Stimulated activated effector memory CD8-positive, alpha-beta T cell treated with anti-CD3 and anti-CD28 coated beads, Interleukin-12 subunit alpha, Interleukin-12 subunit beta, amount 100 ng/mL, for 72 hours (primary cell): ENCODE measurements around the gene PCDHA1.
"Not testable (repeated sequence)": the region's sequence is repeated elsewhere in the genome, so short reads cannot be mapped to it uniquely, and the experiment has no call there.

ENCODE experiments used
- ATAC-seq: fragments of 150-1000 bp; cut with Tn5 transposase; 2 replicates; pipeline ENCODE4 v1.10.0; 2021
- DNase-seq, 2 donors: peaks; one replicate each; pipeline ENCODE4 v3.0.0; 2021 to 2022; ENCODE audit warnings: low spot score in 2 of 2
- H3K27ac Mint-ChIP-seq: one replicate; pipeline ENCODE4 v1.8.0; 2022; ENCODE audit warnings: mild to moderate bottlenecking, mixed read lengths
- H3K36me3 Mint-ChIP-seq: one replicate; pipeline ENCODE4 v1.8.0; 2022; ENCODE audit warnings: mild to moderate bottlenecking, mixed read lengths
- H3K4me1 Mint-ChIP-seq: one replicate; pipeline ENCODE4 v1.8.0; 2022; ENCODE audit warnings: mixed read lengths
- H3K4me3 Mint-ChIP-seq: one replicate; pipeline ENCODE4 v1.8.0; 2022; ENCODE audit warnings: mild to moderate bottlenecking, mixed read lengths
- H3K9me3 Mint-ChIP-seq: one replicate; pipeline ENCODE4 v1.8.0; 2022; ENCODE audit warnings: mixed read lengths

PCDHA1 gene

DNA sequence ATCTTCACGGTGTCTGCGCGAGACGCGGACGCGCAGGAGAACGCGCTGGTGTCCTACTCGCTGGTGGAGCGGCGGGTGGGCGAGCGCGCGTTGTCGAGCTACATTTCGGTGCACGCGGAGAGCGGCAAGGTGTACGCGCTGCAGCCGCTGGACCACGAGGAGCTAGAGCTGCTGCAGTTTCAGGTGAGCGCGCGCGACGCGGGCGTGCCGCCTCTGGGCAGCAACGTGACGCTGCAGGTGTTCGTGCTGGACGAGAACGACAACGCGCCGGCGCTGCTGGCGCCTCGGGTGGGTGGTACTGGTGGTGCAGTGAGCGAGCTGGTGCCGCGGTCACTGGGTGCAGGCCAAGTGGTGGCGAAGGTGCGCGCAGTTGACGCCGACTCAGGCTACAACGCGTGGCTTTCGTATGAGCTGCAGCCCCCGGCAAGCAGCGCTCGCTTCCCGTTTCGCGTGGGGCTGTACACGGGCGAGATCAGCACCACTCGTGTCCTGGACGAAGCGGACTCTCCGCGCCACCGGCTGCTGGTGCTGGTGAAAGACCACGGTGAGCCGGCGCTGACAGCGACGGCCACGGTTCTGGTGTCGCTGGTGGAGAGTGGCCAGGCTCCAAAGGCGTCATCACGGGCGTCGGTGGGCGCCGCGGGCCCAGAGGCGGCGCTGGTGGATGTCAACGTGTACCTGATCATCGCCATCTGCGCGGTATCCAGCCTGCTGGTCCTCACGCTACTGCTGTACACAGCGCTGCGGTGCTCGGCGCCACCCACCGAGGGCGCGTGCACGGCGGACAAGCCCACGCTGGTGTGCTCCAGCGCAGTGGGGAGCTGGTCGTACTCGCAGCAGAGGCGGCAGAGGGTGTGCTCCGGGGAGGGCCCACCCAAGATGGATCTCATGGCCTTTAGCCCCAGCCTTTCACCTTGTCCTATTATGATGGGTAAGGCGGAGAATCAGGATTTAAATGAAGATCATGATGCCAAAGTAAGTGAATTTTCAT is 43.9 kb downstream of the PCDHA1 start:
- not testable (repeated sequence) for H3K4me3 Mint-ChIP-seq, H3K9me3 Mint-ChIP-seq, H3K27ac Mint-ChIP-seq, H3K36me3 Mint-ChIP-seq, ATAC-seq, DNase-seq, H3K4me1 Mint-ChIP-seq

DNA sequence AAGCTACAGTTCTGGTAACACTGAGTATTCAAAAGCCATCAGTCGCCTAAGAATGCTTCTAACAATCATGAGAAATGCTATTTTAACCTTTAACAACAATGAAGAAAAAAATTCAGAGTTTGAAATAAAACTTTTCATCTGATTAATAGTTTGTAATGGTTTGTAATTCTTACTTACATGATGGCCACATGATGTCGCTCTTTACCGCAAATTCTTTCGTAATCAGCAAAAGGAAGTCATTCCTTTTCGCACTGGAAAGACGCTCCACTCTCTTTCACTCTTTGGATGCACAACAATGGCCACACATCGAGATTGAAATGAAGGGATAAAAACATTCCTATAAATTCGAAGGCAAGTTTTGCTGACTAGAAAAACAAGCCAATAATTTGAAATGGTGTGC is 48.1 kb downstream of the PCDHA1 start, which contains the start of gene PCDHA7:
PCDHA7 (plus strand) TSS at position 277 of the 400 bp plus-strand sequence; CDS start at position 392, 115 bp downstream.
- H3K9me3 Mint-ChIP-seq, result peaks cover 5% of the 10 kb centered on the region
- no peak for DNase-seq
- no peak for ATAC-seq
- no peak within 1 kb of the TSS for H3K27ac Mint-ChIP-seq
- no peaks in the 10 kb centered on the region for H3K4me1 Mint-ChIP-seq
- no peak within 1 kb of the TSS for H3K4me3 Mint-ChIP-seq
- no peaks in the 10 kb centered on the region for H3K36me3 Mint-ChIP-seq

DNA sequence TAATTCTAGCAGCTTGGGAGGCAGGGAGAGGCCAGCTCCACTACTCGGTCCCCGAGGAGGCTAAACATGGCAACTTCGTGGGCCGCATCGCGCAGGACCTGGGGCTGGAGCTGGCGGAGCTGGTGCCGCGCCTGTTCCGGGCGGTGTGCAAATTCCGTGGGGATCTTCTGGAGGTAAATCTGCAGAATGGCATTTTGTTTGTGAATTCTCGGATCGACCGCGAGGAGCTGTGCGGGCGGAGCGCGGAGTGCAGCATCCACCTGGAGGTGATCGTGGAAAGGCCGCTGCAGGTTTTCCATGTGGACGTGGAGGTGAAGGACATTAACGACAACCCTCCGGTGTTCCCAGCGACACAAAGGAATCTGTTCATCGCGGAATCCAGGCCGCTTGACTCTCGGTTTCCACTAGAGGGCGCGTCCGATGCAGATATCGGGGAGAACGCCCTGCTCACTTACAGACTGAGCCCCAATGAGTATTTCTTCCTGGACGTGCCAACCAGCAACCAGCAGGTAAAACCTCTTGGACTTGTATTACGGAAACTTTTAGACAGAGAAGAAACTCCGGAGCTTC is 48.6 kb downstream of the PCDHA1 start:
- not testable (repeated sequence) for H3K4me3 Mint-ChIP-seq, ATAC-seq, DNase-seq, H3K36me3 Mint-ChIP-seq, H3K4me1 Mint-ChIP-seq, H3K27ac Mint-ChIP-seq, H3K9me3 Mint-ChIP-seq

DNA sequence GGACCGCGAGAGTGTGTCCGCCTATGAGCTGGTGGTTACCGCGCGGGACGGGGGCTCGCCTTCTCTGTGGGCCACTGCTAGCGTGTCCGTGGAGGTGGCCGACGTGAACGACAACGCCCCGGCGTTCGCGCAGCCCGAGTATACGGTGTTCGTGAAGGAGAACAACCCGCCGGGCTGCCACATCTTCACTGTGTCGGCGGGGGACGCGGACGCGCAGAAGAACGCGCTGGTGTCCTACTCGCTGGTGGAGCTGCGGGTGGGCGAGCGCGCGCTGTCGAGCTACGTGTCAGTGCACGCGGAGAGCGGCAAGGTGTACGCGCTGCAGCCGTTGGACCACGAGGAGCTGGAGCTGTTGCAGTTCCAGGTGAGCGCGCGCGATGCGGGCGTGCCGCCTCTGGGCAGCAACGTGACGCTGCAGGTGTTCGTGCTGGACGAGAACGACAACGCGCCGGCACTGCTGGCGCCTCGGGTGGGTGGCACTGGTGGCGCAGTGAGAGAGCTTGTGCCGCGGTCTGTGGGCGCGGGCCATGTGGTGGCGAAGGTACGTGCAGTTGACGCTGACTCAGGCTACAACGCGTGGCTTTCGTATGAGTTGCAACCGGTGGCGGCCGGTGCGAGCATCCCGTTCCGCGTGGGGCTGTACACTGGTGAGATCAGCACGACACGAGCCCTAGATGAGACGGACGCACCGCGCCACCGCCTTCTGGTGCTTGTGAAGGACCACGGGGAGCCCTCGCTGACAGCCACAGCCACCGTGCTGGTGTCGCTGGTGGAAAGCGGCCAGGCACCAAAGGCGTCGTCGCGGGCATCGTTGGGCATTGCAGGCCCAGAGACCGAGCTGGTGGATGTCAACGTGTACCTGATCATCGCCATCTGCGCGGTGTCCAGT is 49.9 kb downstream of the PCDHA1 start:
- DNase-seq (no peak), ATAC-seq (no peak)
- H3K4me3 Mint-ChIP-seq, result no peak overlapping the region
- H3K4me1 Mint-ChIP-seq, result no peaks in the 10 kb centered on the region
- H3K27ac Mint-ChIP-seq, result no peak overlapping the region
- H3K36me3 Mint-ChIP-seq, result no peaks in the 10 kb centered on the region
- H3K9me3 Mint-ChIP-seq, result peaks cover 5% of the 10 kb centered on the region

DNA sequence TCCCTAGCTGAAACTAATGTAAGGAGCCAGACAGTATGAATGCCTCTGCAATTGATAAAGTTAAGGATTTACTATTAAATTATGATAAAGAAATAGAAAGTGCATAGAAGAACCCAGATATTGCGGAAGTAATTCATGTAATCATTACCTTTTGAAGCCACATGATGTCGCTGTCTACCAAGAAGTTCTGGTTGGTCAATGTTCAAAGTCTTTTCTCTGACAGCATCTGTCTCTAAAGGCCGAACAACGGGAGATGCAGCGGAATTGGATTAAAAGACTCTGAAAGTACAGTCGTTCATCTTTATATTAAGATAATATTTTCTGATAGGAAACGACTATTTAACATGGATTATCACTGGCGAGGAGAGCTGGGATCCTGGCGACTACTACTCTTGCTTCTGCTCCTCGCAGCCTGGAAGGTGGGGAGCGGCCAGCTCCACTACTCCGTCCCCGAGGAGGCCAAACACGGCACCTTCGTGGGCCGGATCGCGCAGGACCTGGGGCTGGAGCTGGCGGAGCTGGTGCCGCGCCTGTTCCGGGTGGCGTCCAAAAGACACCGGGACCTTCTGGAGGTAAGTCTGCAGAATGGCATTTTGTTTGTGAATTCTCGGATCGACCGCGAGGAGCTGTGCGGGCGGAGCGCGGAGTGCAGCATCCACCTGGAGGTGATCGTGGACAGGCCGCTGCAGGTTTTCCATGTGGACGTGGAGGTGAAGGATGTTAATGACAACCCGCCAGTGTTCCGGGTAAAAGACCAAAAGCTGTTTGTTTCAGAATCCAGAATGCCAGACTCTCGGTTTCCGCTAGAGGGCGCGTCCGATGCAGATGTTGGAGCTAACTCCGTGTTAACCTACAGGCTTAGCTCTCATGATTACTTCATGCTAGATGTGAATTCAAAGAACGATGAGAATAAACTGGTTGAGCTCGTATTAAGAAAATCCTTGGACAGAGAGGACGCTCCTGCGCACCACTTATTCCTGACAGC is 55.3 kb downstream of the PCDHA1 start, which contains the start of gene PCDHA8:
PCDHA8 (plus strand) TSS at position 210 of the 985 bp plus-strand sequence; CDS start at position 345, 135 bp downstream.
- H3K4me1 Mint-ChIP-seq, result no peaks in the 10 kb centered on the region
- ATAC-seq (no peak), DNase-seq (no peak)
- H3K27ac Mint-ChIP-seq, result no peak within 1 kb of the TSS
- H3K4me3 Mint-ChIP-seq, result no peak within 1 kb of the TSS
- no peaks in the 10 kb centered on the region for H3K36me3 Mint-ChIP-seq
- H3K9me3 Mint-ChIP-seq, result peaks cover 5% of the 10 kb centered on the region

DNA sequence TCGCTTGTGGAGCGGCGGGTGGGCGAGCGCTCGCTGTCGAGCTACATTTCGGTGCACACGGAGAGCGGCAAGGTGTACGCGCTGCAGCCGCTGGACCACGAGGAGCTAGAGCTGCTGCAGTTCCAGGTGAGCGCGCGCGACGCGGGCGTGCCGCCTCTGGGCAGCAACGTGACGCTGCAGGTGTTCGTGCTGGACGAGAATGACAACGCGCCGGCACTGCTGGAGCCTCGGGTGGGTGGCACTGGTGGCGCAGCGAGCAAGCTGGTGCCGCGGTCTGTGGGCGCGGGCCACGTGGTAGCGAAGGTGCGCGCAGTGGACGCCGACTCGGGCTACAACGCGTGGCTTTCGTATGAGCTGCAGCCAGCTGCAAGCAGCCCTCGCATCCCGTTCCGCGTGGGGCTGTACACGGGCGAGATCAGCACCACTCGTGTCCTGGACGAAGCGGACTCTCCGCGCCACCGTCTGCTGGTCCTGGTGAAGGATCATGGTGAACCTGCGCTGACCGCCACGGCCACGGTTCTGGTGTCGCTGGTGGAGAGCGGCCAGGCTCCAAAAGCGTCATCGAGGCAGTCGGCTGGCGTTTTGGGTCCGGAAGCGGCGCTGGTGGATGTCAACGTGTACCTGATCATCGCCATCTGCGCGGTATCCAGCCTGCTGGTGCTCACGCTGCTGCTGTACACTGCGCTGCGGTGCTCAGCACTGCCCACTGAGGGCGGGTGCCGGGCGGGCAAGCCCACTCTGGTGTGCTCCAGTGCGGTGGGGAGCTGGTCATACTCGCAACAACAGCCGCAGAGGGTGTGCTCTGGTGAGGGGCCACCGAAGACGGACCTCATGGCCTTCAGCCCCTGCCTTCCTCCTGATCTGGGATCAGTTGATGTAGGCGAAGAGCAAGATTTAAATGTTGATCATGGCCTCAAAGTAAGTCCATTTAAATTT is 57.1 kb downstream of the PCDHA1 start:
- DNase-seq, result no peak
- H3K9me3 Mint-ChIP-seq, result peaks cover 3% of the 10 kb centered on the region
- H3K4me1 Mint-ChIP-seq, result no peaks in the 10 kb centered on the region
- H3K27ac Mint-ChIP-seq, result no peak overlapping the region
- no peak overlapping the region for H3K4me3 Mint-ChIP-seq
- no peaks in the 10 kb centered on the region for H3K36me3 Mint-ChIP-seq
- ATAC-seq, result no peak

DNA sequence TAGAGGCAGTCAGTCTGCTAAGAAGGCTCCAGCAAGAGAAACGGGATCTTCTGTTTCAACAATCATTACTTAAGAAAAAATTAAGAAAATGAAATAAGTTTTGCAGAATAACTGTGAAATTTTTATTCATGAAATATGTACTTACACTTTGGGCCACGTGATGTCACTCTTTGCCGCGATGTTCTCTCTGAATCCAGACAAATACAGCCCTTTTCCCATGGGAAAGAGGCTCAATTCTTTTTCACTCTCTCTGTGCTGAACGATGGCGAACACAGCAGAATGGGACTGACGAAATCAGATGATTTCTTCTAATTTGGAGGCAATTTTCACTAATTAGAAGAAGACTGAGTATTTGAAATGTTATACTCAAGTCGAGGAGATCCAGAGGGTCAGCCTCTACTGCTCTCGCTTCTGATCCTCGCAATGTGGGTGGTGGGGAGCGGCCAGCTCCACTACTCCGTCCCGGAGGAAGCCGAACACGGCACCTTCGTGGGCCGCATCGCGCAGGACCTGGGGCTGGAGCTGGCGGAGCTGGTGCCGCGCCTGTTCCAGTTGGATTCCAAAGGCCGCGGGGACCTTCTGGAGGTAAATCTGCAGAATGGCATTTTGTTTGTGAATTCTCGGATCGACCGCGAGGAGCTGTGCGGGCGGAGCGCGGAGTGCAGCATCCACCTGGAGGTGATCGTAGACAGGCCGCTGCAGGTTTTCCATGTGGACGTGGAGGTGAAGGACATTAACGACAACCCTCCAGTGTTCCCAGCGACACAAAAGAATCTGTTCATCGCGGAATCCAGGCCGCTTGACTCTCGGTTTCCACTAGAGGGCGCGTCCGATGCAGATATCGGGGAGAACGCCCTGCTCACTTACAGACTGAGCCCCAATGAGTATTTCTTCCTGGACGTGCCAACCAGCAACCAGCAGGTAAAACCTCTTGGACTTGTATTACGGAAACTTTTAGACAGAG is 62.5 kb downstream of the PCDHA1 start, which contains the start of gene PCDHA9:
PCDHA9 (plus strand) TSS at position 244 of the 964 bp plus-strand sequence; CDS start at position 358, 114 bp downstream.
- not testable (repeated sequence) for H3K27ac Mint-ChIP-seq, H3K4me3 Mint-ChIP-seq, DNase-seq, H3K4me1 Mint-ChIP-seq, H3K36me3 Mint-ChIP-seq, ATAC-seq, H3K9me3 Mint-ChIP-seq

DNA sequence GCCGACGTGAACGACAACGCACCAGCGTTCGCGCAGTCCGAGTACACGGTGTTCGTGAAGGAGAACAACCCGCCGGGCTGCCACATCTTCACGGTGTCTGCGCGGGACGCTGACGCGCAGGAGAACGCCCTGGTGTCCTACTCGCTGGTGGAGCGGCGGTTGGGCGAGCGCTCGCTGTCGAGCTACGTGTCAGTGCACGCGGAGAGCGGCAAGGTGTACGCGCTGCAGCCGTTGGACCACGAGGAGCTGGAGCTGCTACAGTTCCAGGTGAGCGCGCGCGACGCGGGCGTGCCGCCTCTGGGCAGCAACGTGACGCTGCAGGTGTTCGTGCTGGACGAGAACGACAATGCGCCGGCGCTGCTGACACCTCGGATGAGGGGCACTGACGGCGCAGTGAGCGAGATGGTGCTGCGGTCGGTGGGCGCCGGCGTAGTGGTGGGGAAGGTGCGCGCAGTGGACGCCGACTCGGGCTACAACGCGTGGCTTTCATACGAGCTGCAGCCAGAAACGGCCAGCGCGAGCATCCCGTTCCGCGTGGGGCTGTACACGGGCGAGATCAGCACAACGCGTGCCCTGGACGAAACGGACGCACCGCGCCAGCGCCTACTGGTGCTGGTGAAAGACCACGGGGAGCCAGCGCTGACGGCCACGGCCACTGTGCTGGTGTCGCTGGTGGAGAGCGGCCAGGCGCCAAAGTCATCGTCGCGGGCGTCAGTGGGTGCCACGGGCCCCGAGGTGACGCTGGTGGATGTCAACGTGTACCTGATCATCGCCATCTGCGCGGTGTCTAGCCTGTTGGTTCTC is 64.1 kb downstream of the PCDHA1 start:
- H3K4me3 Mint-ChIP-seq, H3K9me3 Mint-ChIP-seq, ATAC-seq, H3K36me3 Mint-ChIP-seq, H3K27ac Mint-ChIP-seq, DNase-seq, H3K4me1 Mint-ChIP-seq: not testable (repeated sequence)

DNA sequence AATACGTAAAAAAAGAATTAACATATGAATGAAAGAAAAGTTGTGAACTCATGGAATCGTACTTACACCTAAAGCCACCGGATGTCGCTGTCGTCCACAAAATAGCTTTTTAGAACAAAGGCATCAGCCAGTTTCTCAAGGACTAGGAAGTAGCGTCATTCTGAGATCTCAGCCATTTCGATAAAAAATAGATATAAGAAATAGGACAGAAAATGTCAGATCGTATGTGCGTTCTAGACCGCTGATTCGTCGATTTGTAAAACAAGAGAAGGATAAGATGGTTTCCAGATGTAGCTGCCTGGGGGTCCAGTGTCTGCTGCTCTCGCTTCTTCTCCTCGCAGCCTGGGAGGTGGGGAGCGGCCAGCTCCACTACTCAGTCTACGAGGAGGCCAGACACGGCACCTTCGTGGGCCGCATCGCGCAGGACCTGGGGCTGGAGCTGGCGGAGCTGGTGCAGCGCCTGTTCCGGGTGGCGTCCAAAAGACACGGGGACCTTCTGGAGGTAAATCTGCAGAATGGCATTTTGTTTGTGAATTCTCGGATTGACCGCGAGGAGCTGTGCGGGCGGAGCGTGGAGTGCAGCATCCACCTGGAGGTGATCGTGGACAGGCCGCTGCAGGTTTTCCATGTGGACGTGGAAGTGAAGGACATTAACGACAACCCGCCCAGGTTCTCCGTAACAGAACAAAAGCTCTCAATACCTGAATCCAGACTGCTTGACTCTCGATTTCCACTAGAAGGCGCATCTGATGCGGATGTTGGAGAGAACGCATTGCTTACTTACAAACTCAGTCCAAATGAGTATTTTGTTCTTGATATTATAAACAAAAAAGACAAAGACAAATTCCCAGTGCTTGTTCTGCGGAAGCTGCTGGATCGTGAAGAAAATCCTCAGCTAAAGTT is 70.1 kb downstream of the PCDHA1 start, which contains the start of gene PCDHA10:
PCDHA10 (plus strand) TSS at position 126 of the 903 bp plus-strand sequence; CDS start at position 278, 152 bp downstream.
- ATAC-seq (no peak), DNase-seq (no peak)
- H3K36me3 Mint-ChIP-seq, result no peaks in the 10 kb centered on the region
- no peaks in the 10 kb centered on the region for H3K4me1 Mint-ChIP-seq
- H3K27ac Mint-ChIP-seq, result no peak within 1 kb of the TSS
- H3K9me3 Mint-ChIP-seq, result no peaks in the 10 kb centered on the region
- H3K4me3 Mint-ChIP-seq, result no peak within 1 kb of the TSS

DNA sequence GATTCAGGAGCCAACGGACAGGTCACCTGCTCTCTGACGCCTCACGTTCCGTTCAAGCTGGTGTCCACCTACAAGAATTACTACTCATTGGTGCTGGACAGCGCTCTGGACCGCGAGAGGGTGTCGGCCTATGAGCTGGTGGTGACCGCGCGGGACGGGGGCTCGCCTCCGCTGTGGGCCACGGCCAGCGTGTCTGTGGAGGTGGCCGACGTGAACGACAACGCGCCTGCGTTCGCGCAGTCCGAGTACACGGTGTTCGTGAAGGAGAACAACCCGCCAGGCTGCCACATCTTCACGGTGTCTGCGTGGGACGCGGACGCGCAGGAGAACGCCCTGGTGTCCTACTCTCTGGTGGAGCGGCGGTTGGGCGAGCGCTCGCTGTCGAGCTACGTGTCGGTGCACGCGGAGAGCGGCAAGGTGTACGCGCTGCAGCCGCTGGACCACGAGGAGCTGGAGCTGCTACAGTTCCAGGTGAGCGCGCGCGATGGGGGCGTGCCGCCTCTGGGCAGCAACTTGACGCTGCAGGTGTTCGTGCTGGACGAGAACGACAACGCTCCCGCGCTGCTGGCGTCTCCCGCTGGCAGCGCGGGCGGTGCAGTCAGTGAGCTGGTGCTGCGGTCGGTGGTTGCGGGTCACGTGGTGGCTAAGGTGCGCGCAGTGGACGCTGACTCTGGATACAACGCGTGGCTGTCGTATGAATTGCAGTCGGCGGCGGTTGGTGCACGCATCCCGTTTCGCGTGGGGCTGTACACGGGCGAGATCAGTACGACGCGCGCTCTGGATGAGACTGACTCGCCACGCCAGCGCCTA is 71.4 kb downstream of the PCDHA1 start:
- Mint-ChIP-seq H3K9me3 (no peaks in the 10 kb centered on the region), H3K4me3 (no peak overlapping the region), H3K27ac (no peak overlapping the region)

More for the DNA sequence above, 71.4 kb downstream of the PCDHA1 start:
- Mint-ChIP-seq H3K4me1 (no peaks in the 10 kb centered on the region), H3K36me3 (no peaks in the 10 kb centered on the region)
- ATAC-seq (no peak), DNase-seq (no peak)
